K562 (cell line): Measurements from ENCODE around the gene CSNK1G3. TPM values are rescaled to one million over a fixed set of nuclear protein-coding genes. Genes with fewer than 3 reads are reported as not detected.

ENCODE experiments used
- CAMTA2 ChIP-seq: fragments of 250-450 bp; sonication (Bioruptor Pico); conservative IDR thresholded peaks from 2 replicates; pipeline ENCODE4 v1.5.1; 2022
- CBX1 ChIP-seq: sonication (generic); IDR thresholded peaks from 2 replicates; pipeline ENCODE4 v1.6.1; 2016; ENCODE audit warnings: antibody characterized with exemption, low read depth, mild to moderate bottlenecking
- COPS2 ChIP-seq: fragments of 450-650 bp; conservative IDR thresholded peaks from 2 replicates; pipeline ENCODE4 v1.6.1; 2016; ENCODE audit warnings: mild to moderate bottlenecking, moderate library complexity
- ELF4 ChIP-seq: fragments of 450-650 bp; formaldehyde crosslinking; IDR thresholded peaks from 2 replicates; pipeline ENCODE4 v1.4.0; 2022; ENCODE audit warnings: missing genetic modification characterization
- PURB ChIP-seq: sonication (generic); formaldehyde crosslinking; IDR thresholded peaks from 2 replicates; pipeline ENCODE4 v1.9.0; 2021; ENCODE audit warnings: low read depth, mild to moderate bottlenecking, missing genetic modification reagents
- SMAD1 ChIP-seq: fragments of 150-350 bp; IDR thresholded peaks from 2 replicates; pipeline ENCODE4 v1.6.1; 2014; ENCODE audit warnings: low read length, low read depth; ENCODE audit not compliant: partially characterized antibody
- SREBF2 ChIP-seq: sonication (generic); formaldehyde crosslinking; IDR thresholded peaks from 2 replicates; pipeline ENCODE4 v1.4.0; 2020; ENCODE audit warnings: mild to moderate bottlenecking, missing genetic modification reagents
- TAF7 ChIP-seq: fragments of 450-650 bp; IDR thresholded peaks from 2 replicates; pipeline ENCODE4 v1.6.1; 2016; ENCODE audit warnings: missing genetic modification characterization, missing compliant biosample characterization
- THRAP3 ChIP-seq: fragments of 450-650 bp; IDR thresholded peaks from 2 replicates; pipeline ENCODE4 v1.6.1; 2016; ENCODE audit warnings: mild to moderate bottlenecking, inconsistent platforms, borderline replicate concordance
- U2AF1 ChIP-seq: fragments of 200-400 bp; formaldehyde crosslinking; optimal IDR thresholded peaks from 2 replicates; pipeline ENCODE3; 2017; ENCODE audit warnings: mild to moderate bottlenecking, low read depth, low read length, moderate library complexity
- ZFX ChIP-seq: sonication (generic); formaldehyde crosslinking; IDR thresholded peaks from 2 replicates; pipeline ENCODE4 v1.8.0; 2022; ENCODE audit warnings: mild to moderate bottlenecking, missing genetic modification reagents, moderate library complexity
- ZNF551 ChIP-seq: fragments of 250-450 bp; sonication (Bioruptor Pico); IDR thresholded peaks from 2 replicates; pipeline ENCODE4 v1.5.0; 2021; ENCODE audit warnings: mild to moderate bottlenecking, moderate library complexity
- ZNF830 ChIP-seq: fragments of 250-450 bp; sonication (Bioruptor Pico); IDR thresholded peaks from 2 replicates; pipeline ENCODE4 v1.5.0; 2021; ENCODE audit warnings: mild to moderate bottlenecking
- polyA plus RNA-seq, 8 experiments: library from polyadenylated mRNA; depleted of rRNA in 4 of 8; stranded (reverse) in 5 of 8; unstranded in 3 of 8; fragments of >200 nt; fragmentation: Nextera tagmentation in 2 of 8; fragmentation: Illumina TruSeq in 1 of 8; extraction: Ambion mirVana in 2 of 8; extraction: Trizol in 1 of 8; gene quantifications; 2 replicates each; pipeline versions ENCODE4 v1.2.1 to v1.2.3, GENCODE V29; 2011 to 2014; ENCODE audit warnings: inconsistent platforms in 1 of 8, missing spikeins in 1 of 8
- total RNA-seq, 7 experiments: library from RNA; depleted of rRNA in 6 of 7; stranded (reverse); fragments of >200 nt in 6 of 7; fragmentation: Illumina TruSeq in 2 of 7; extraction: Trizol in 2 of 7; gene quantifications; 2 replicates each; pipeline versions ENCODE4 v1.2.1 to v1.2.3, GENCODE V29; 2011 to 2021; ENCODE audit warnings: low replicate concordance in 1 of 7
- TF ChIP-seq, protein P1 (sequence below): fragments of 250-450 bp; sonication (Bioruptor Pico); IDR thresholded peaks from 2 replicates; pipeline ENCODE4 v1.8.0; 2022; ENCODE audit warnings: moderate library complexity, mild to moderate bottlenecking, inconsistent platforms
- TF ChIP-seq, protein P2 (sequence below): IDR thresholded peaks from 2 replicates; pipeline ENCODE4 v1.6.1; 2011; ENCODE audit warnings: borderline replicate concordance, low read depth, mild to moderate bottlenecking, moderate library complexity, low read length; ENCODE audit not compliant: insufficient read depth, poor library complexity, severe bottlenecking
- TF ChIP-seq, protein P3 (sequence below): fragments of 450-650 bp; IDR thresholded peaks from 2 replicates; pipeline ENCODE4 v1.6.1; 2017; ENCODE audit warnings: mild to moderate bottlenecking, moderate library complexity
- TF ChIP-seq, protein P4 (sequence below): fragments of 250-450 bp; sonication (Bioruptor Pico); IDR thresholded peaks from 2 replicates; pipeline ENCODE4 v1.4.0; 2020; ENCODE audit warnings: mild to moderate bottlenecking, moderate library complexity
- TF ChIP-seq, protein P5 (sequence below): fragments of 250-450 bp; sonication (Bioruptor Pico); IDR thresholded peaks from 2 replicates; pipeline ENCODE4 v1.8.0; 2021; ENCODE audit warnings: mild to moderate bottlenecking, moderate library complexity

Gene CSNK1G3
- total and polyA plus RNA-seq, 9 of the 15 experiments (the other 6 are each of a cell fraction or from before 2014, with no cell fraction given), result 8.3 to 27.6 (median 16.5) TPM

DNA sequence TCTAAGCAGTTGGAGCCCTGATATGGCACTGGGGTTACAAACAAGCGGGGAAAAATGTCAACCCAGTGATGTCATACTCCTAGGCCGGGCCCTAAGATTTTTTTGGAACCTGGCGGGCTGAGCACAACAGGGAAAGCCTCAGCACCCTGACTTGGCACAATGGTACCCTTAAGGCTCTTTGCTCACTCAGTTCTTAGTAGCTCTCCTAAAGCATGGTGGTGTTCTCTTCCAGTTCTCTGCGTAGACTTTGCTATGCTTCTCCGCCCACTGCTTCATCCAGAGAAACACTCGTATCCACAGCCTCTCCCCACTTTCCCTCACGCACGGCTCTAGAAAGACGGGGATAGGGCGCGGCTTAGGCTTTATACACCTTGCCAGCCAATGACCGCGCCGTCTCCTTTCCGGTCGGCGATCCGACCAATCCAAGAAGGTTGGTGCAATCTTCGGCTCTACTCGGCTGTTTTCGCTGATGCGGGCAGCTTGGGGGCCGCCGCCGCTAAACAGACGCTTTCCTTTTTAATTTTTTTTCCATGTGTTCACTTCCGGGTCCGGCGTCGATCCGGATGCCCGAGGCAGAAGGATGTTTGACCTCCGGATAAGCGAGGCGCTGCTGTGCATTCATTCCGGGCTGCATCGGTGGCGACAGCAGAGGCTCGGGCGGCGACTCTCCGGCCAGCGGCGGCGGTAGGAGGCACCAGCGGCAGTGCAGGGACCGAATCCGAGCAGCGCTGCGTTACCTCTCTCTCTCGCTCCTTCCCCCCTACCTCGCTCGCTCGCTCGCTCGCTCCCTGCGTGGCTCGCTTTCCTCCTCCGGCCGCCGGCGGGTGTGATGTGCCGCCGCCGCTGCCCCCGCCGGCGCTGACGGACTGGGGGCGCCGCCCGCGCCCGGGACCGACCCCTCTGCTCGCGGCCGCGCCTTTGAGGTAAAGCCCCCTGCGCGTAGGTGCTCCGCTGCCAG, at the start of gene CSNK1G3 (continued):
- TF ChIP-seq, protein P1, sequence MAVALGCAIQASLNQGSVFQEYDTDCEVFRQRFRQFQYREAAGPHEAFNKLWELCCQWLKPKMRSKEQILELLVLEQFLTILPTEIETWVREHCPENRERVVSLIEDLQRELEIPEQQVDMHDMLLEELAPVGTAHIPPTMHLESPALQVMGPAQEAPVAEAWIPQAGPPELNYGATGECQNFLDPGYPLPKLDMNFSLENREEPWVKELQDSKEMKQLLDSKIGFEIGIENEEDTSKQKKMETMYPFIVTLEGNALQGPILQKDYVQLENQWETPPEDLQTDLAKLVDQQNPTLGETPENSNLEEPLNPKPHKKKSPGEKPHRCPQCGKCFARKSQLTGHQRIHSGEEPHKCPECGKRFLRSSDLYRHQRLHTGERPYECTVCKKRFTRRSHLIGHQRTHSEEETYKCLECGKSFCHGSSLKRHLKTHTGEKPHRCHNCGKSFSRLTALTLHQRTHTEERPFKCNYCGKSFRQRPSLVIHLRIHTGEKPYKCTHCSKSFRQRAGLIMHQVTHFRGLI (CRISPR knock-in tag), result no peak
- peak; percentile 90 for TF ChIP-seq TAF7 (tag)
- TF ChIP-seq, protein P2, sequence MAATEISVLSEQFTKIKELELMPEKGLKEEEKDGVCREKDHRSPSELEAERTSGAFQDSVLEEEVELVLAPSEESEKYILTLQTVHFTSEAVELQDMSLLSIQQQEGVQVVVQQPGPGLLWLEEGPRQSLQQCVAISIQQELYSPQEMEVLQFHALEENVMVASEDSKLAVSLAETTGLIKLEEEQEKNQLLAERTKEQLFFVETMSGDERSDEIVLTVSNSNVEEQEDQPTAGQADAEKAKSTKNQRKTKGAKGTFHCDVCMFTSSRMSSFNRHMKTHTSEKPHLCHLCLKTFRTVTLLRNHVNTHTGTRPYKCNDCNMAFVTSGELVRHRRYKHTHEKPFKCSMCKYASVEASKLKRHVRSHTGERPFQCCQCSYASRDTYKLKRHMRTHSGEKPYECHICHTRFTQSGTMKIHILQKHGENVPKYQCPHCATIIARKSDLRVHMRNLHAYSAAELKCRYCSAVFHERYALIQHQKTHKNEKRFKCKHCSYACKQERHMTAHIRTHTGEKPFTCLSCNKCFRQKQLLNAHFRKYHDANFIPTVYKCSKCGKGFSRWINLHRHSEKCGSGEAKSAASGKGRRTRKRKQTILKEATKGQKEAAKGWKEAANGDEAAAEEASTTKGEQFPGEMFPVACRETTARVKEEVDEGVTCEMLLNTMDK, result no peak
- no peak for TF ChIP-seq SMAD1
- TF ChIP-seq CBX1, result peak; percentile 38; the same call in 1 of the 2 replicates
- no peak for TF ChIP-seq THRAP3
- TF ChIP-seq CAMTA2 (CRISPR knock-in tag), result no peak
- TF ChIP-seq ELF4 (CRISPR knock-in tag), result 0 out of 2 replicates have a peak, but pooled peaks have one; percentile 20
- peak; percentile 71 for TF ChIP-seq ZFX (CRISPR knock-in tag)
- TF ChIP-seq PURB (CRISPR knock-in tag), result no peak
- no peak for TF ChIP-seq U2AF1
- TF ChIP-seq ZNF830 (CRISPR knock-in tag), result no peak
- no peak for TF ChIP-seq COPS2
- TF ChIP-seq, protein P3, sequence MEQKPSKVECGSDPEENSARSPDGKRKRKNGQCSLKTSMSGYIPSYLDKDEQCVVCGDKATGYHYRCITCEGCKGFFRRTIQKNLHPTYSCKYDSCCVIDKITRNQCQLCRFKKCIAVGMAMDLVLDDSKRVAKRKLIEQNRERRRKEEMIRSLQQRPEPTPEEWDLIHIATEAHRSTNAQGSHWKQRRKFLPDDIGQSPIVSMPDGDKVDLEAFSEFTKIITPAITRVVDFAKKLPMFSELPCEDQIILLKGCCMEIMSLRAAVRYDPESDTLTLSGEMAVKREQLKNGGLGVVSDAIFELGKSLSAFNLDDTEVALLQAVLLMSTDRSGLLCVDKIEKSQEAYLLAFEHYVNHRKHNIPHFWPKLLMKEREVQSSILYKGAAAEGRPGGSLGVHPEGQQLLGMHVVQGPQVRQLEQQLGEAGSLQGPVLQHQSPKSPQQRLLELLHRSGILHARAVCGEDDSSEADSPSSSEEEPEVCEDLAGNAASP, result no peak
- TF ChIP-seq ZNF551, result no peak
- TF ChIP-seq, protein P4, sequence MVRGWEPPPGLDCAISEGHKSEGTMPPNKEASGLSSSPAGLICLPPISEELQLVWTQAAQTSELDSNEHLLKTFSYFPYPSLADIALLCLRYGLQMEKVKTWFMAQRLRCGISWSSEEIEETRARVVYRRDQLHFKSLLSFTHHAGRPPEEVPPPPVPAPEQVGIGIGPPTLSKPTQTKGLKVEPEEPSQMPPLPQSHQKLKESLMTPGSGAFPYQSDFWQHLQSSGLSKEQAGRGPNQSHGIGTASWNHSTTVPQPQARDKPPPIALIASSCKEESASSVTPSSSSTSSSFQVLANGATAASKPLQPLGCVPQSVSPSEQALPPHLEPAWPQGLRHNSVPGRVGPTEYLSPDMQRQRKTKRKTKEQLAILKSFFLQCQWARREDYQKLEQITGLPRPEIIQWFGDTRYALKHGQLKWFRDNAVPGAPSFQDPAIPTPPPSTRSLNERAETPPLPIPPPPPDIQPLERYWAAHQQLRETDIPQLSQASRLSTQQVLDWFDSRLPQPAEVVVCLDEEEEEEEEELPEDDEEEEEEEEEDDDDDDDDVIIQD, result no peak
- TF ChIP-seq SREBF2 (CRISPR knock-in tag), result no peak
- TF ChIP-seq, protein P5, sequence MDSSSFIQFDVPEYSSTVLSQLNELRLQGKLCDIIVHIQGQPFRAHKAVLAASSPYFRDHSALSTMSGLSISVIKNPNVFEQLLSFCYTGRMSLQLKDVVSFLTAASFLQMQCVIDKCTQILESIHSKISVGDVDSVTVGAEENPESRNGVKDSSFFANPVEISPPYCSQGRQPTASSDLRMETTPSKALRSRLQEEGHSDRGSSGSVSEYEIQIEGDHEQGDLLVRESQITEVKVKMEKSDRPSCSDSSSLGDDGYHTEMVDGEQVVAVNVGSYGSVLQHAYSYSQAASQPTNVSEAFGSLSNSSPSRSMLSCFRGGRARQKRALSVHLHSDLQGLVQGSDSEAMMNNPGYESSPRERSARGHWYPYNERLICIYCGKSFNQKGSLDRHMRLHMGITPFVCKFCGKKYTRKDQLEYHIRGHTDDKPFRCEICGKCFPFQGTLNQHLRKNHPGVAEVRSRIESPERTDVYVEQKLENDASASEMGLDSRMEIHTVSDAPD (CRISPR knock-in tag), result no peak
